Lower leg skin (tissue), 3 donors: ENCODE data around the gene CC2D2A.

ENCODE experiments used
- CTCF ChIP-seq, 3 donors: fragments of 450-650 bp; IDR thresholded peaks; one replicate each; pipeline ENCODE4 v1.5.1; 2016; ENCODE audit warnings: antibody characterized with exemption in 3 of 3, mild to moderate bottlenecking in 3 of 3, moderate library complexity in 2 of 3
- POLR2A ChIP-seq, 2 donors: fragments of 450-650 bp; IDR thresholded peaks; one replicate each; pipeline ENCODE4 v1.6.1; 2016 to 2017; ENCODE audit warnings: antibody characterized with exemption in 2 of 2, mild to moderate bottlenecking in 1 of 2, moderate library complexity in 1 of 2

DNA sequence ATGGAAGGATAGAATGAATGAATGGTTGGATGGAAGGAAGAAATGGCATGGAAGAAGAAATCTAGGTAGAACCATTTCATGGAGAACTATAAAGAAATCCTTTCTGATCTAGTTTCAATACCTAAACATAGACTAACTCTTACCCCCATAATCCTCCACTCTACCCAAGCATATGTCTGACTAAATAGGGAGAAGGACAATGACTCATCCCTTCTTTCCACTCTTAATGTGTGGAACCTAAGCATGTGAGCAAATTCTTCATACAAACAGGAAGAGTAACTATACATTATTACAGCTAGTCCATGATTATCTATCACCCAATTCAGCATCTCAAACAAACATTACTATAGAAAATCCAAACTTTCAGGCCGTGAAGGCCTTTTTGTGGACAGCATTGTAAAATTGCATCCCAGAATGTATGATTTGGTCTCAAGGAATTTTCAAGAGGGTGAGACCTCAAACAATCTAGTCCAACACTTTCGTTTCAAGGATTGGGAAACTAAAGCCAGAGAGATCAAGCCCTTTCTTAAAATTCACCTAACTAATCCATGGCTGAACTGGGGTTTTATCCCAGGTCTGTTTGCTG lies 30.6 kb upstream of the CC2D2A start:
- TF ChIP-seq CTCF (IDR thresholded peaks at IDR 0.05) (no peak), POLR2A (IDR thresholded peaks at IDR 0.05) (no peak)
